ENCODE data around the gene HOXC4. TPM values are rescaled to one million over a fixed set of nuclear protein-coding genes. Genes with fewer than 3 reads are reported as not detected.

The HOXC4 gene
- total RNA-seq, 1 experiment from 2014 or later = not detected

- Histone ChIP-seq H2BK12ac (ENCODE audit: insufficient read length, low read depth, low read length) (no peak overlapping the region), H3K4ac (ENCODE audit: low read depth, low read length) (no peak overlapping the region), H2BK15ac (ENCODE audit: low read depth, low read length) (no peak overlapping the region), H4K8ac (replicated peaks; ENCODE audit: insufficient read length, low read depth, low read length) (no peak overlapping the region), H3K9ac (ENCODE audit: extremely low read depth, insufficient read length, low read length) (no peak overlapping the region), H3K23me2 (ENCODE audit: insufficient read length, low read depth, low read length, poor library complexity, severe bottlenecking) (peaks cover 10% of the 10 kb centered on the region), H2BK120ac (ENCODE audit: low read depth, low read length, poor library complexity, severe bottlenecking) (no peak overlapping the region), H3K27me3 (ENCODE audit: insufficient read depth, low read length) (peaks cover 91% of the 10 kb centered on the region), H2BK20ac (ENCODE audit: low read depth, low read length, poor library complexity, severe bottlenecking) (no peak overlapping the region), H4K91ac (ENCODE audit: insufficient read length, low read depth, low read length) (no peak overlapping the region), H2BK5ac (ENCODE audit: insufficient read length, low read length) (no peak overlapping the region), H3K4me1 (ENCODE audit: insufficient read depth, low read length) (no peaks in the 10 kb centered on the region), H4K20me1 (ENCODE audit: control insufficient read depth, insufficient read depth, insufficient read length) (no peaks in the 10 kb centered on the region), H4K5ac (ENCODE audit: insufficient read length, low read depth, low read length) (no peak overlapping the region), H3K79me2 (ENCODE audit: insufficient read depth, low read length) (no peaks in the 10 kb centered on the region), H3K18ac (ENCODE audit: insufficient read length, low read depth, low read length) (no peak overlapping the region), H3K23ac (ENCODE audit: insufficient read length, low read depth, low read length) (no peak overlapping the region), H3K79me1 (ENCODE audit: insufficient read depth, low read depth, low read length, poor library complexity, severe bottlenecking) (no peaks in the 10 kb centered on the region), H3K14ac (ENCODE audit: insufficient read depth, low read length) (no peak overlapping the region), H3T11ph (ENCODE audit: low read length) (no peak overlapping the region), H2AK5ac (ENCODE audit: insufficient read length, low read length) (no peak overlapping the region), H3K27ac (ENCODE audit: insufficient read length, low read depth, low read length) (no peak overlapping the region), H3K56ac (ENCODE audit: insufficient read length, low read depth, low read length) (no peak overlapping the region), H3K9me3 (ENCODE audit: control insufficient read depth, low read depth, low read length) (no peaks in the 10 kb centered on the region), H3K4me2 (ENCODE audit: insufficient read depth, insufficient read length, low read length) (no peak overlapping the region), H2AFZ (ENCODE audit: low read length) (no peak overlapping the region)
- H3K9me3 Mint-ChIP-seq = peaks cover 0 to 2% of the 10 kb centered on the region in 2 experiments; a peak in 1 of 5 replicates
- WGBS (ENCODE audit: extremely low coverage, insufficient read length, low lambda C conversion rate) = no CpG with 5 or more reads among the region's 23 CpGs
- H3K4me3 Mint-ChIP-seq = no peak overlapping the region
- no peaks in the 10 kb centered on the region for H3K36me3 Mint-ChIP-seq (ENCODE audit: insufficient read depth in 1 of 3, low read depth in 3 of 3)
- H3K27me3 Mint-ChIP-seq (ENCODE audit: low read depth) = peaks cover 100% of the 10 kb centered on the region
- peaks cover 10 to 35% of the 10 kb centered on the region in 2 experiments for H3K4me1 Mint-ChIP-seq
- no peak for DNase-seq
- TF ChIP-seq, protein P1, sequence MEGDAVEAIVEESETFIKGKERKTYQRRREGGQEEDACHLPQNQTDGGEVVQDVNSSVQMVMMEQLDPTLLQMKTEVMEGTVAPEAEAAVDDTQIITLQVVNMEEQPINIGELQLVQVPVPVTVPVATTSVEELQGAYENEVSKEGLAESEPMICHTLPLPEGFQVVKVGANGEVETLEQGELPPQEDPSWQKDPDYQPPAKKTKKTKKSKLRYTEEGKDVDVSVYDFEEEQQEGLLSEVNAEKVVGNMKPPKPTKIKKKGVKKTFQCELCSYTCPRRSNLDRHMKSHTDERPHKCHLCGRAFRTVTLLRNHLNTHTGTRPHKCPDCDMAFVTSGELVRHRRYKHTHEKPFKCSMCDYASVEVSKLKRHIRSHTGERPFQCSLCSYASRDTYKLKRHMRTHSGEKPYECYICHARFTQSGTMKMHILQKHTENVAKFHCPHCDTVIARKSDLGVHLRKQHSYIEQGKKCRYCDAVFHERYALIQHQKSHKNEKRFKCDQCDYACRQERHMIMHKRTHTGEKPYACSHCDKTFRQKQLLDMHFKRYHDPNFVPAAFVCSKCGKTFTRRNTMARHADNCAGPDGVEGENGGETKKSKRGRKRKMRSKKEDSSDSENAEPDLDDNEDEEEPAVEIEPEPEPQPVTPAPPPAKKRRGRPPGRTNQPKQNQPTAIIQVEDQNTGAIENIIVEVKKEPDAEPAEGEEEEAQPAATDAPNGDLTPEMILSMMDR (conservative IDR thresholded peaks at IDR 0.05) = no peak
- no peak overlapping the region; a peak in 1 of 7 replicates for H3K27ac Mint-ChIP-seq
Measured at GRCh38 chr12:54015018-54015931, 38.4 kb upstream of the HOXC4 start.

Data from H9 (cell line).